ENCODE results near the gene CLCN1. TPM values are rescaled to one million over a fixed set of nuclear protein-coding genes. Genes with fewer than 3 reads are reported as not detected.

CLCN1 gene
- total RNA-seq (2014; rRNA removed) = 0.55 and 0.69 TPM in 2 replicates
- percentile 52 among the genes with signal in this experiment for Bru-seq, nascent RNA
- percentile 53 among the genes with signal in this experiment for BruChase-seq, experiment 1, labeled RNA remaining after a 6-hour chase
- BruChase-seq, experiment 2, labeled RNA remaining after a 2-hour chase = percentile 65 among the genes with signal in this experiment
- long read RNA-seq, partial matches to known transcripts = 1 of 18 reads
- long read RNA-seq, other reads (novel, unspliced or antisense) = 17 of 18 reads

DNA sequence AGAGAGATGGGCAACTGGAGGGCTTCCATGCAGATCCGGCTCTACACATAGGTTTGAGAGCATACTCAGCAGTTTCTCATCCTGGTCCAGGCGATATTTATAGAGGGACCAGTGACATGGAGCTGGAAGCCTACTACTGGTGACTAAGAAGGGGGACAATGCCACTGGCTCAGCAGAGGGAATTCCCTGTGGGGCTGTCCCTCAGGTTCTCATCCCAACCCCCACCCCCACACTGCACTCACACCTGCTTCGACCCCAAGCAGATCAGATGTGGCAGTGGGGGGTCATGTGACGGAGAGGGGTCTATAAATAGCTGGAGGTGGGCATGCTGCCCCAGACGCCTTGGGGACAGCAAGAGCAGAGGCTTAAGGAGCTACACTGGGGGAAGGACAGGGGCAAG lies at the start of gene CLCN1:
CLCN1 (plus strand) TSS at position 336 of the 400 bp plus-strand sequence. CDS start 102 bp downstream, outside the sequence.
- BruUV-seq (replicated peaks) = no TSS peak
- no peak within 1 kb of the TSS for H3K4me3 ChIP-seq (ENCODE audit: low read length)
- DNase-seq = no peak
- H2AFZ ChIP-seq (ENCODE audit: low read length) = no peak within 1 kb of the TSS
- no peak for ATAC-seq
- TF ChIP-seq EZH2phosphoT487 (IDR thresholded peaks at IDR 0.05; ENCODE audit: borderline replicate concordance, low read length) (no peak), EZH2 (IDR thresholded peaks at IDR 0.05; ENCODE audit: low read length, unreplicated experiment) (no peak)
- TF ChIP-seq, protein P1, sequence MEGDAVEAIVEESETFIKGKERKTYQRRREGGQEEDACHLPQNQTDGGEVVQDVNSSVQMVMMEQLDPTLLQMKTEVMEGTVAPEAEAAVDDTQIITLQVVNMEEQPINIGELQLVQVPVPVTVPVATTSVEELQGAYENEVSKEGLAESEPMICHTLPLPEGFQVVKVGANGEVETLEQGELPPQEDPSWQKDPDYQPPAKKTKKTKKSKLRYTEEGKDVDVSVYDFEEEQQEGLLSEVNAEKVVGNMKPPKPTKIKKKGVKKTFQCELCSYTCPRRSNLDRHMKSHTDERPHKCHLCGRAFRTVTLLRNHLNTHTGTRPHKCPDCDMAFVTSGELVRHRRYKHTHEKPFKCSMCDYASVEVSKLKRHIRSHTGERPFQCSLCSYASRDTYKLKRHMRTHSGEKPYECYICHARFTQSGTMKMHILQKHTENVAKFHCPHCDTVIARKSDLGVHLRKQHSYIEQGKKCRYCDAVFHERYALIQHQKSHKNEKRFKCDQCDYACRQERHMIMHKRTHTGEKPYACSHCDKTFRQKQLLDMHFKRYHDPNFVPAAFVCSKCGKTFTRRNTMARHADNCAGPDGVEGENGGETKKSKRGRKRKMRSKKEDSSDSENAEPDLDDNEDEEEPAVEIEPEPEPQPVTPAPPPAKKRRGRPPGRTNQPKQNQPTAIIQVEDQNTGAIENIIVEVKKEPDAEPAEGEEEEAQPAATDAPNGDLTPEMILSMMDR (conservative IDR thresholded peaks at IDR 0.05; ENCODE audit: low read depth, low read length) = no peak
- ChIA-PET CTCF (no interaction called here), POLR2A (ENCODE audit: unreplicated experiment) (interaction anchor here (0.6 kb wide), 1 partner anchor 601 kb away, joined by 3 read pairs; no protein-coding TSS in a partner anchor)
- no peak within 1 kb of the TSS for H3K27ac ChIP-seq (ENCODE audit: low read length)
- no peaks in the 10 kb centered on the region for H3F3A ChIP-seq (ENCODE audit: low read length, unreplicated experiment)
- H3K4me2 ChIP-seq (ENCODE audit: low read length) = no peak within 1 kb of the TSS
- H3K9me3 ChIP-seq (ENCODE audit: low read length) = no peaks in the 10 kb centered on the region
- H3K27me3 ChIP-seq (ENCODE audit: low read length) = no peaks in the 10 kb centered on the region
- no peaks in the 10 kb centered on the region for H3K9me2 ChIP-seq (replicated peaks; ENCODE audit: low read length)
- no peaks in the 10 kb centered on the region for H3K79me2 ChIP-seq (ENCODE audit: low read length)
- H3K36me3 ChIP-seq (ENCODE audit: low read depth, low read length) = no peaks in the 10 kb centered on the region
- H4K20me1 ChIP-seq (ENCODE audit: low read length) = no peaks in the 10 kb centered on the region
- no peak within 1 kb of the TSS for H3K9ac ChIP-seq (ENCODE audit: low read length)
- H3K4me1 ChIP-seq (ENCODE audit: insufficient read depth, low read length) = peaks cover 6% of the 10 kb centered on the region; the same call in 1 of the 2 replicates
- intact Hi-C loops (cut with micrococcal nuclease) = loop anchor here (10.0 kb wide), 1 partner anchor 179 kb away; no protein-coding TSS in a partner anchor

DNA sequence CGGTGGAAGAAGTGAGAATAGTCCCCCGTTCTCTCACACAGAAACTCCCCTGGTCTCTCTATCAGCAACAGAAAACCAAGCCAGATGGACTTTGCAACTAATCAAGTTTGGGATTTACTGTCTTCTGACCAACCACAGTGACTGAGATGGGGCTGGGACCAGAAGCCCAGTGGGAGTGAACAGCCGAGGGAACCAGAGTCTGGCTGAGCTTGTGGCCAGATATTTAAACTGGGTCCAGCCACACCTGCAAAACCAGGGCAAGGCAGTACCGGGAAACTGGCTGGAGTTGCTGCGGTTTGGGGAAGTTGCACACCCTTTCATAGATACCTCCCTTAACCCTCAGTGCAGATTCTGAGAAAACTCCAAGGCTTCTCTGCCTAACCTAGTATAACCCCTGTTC lies 46.7 kb upstream of the CLCN1 start:
- BruUV-seq (replicated peaks) = no TSS peak
- no peaks in the 10 kb centered on the region for H4K20me1 ChIP-seq (ENCODE audit: low read length)
- H3K79me2 ChIP-seq (ENCODE audit: low read length) = peaks cover 13% of the 10 kb centered on the region
- no peak overlapping the region for H3K9ac ChIP-seq (ENCODE audit: low read length)
- H3K9me3 ChIP-seq (ENCODE audit: low read length) = no peaks in the 10 kb centered on the region
- peaks cover 7% of the 10 kb centered on the region for H3K4me1 ChIP-seq (ENCODE audit: insufficient read depth, low read length)
- ATAC-seq = no peak
- no peak overlapping the region for H3K4me3 ChIP-seq (ENCODE audit: low read length)
- TF ChIP-seq, protein P1 (conservative IDR thresholded peaks at IDR 0.05; ENCODE audit: low read depth, low read length) = no peak
- no peak for TF ChIP-seq EZH2phosphoT487 (IDR thresholded peaks at IDR 0.05; ENCODE audit: borderline replicate concordance, low read length)
- TF ChIP-seq EZH2 (IDR thresholded peaks at IDR 0.05; ENCODE audit: low read length, unreplicated experiment) = no peak
- POLR2A ChIA-PET (ENCODE audit: unreplicated experiment) = no interaction called here
- intact Hi-C loops (cut with micrococcal nuclease) = no loop called here
- H3F3A ChIP-seq (ENCODE audit: low read length, unreplicated experiment) = no peaks in the 10 kb centered on the region
- no peak overlapping the region for H2AFZ ChIP-seq (ENCODE audit: low read length)
- CTCF ChIA-PET = no interaction called here
- no peak for DNase-seq
- no peaks in the 10 kb centered on the region for H3K27me3 ChIP-seq (ENCODE audit: low read length)
- peaks cover 16% of the 10 kb centered on the region; the same call in 1 of the 2 replicates for H3K36me3 ChIP-seq (ENCODE audit: low read depth, low read length)
- H3K9me2 ChIP-seq (replicated peaks; ENCODE audit: low read length) = no peaks in the 10 kb centered on the region
- H3K4me2 ChIP-seq (ENCODE audit: low read length) = no peak overlapping the region
- no peak overlapping the region for H3K27ac ChIP-seq (ENCODE audit: low read length)

DNA sequence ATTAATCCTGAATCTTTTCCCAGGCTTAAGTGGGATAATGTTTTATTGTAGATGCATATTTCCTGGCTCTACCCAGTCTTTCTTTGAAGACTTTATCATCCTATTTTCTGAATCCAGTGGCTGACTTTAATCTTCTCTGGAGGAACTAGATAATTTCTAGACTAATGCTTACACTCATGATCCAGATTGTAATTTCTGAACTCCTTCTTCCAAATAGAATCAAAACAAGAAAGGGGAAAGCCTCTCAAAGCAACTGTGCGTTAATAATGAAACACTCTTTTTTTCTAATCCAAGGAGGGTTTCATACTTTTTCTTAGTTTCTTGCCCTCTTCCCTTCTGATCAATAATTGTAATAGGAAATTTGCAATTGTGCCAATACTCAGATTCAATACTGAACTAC lies 44.7 kb upstream of the CLCN1 start:
- H2AFZ ChIP-seq (ENCODE audit: low read length) = no peak overlapping the region
- H3K27me3 ChIP-seq (ENCODE audit: low read length) = no peaks in the 10 kb centered on the region
- intact Hi-C loops (cut with micrococcal nuclease) = no loop called here
- H3K79me2 ChIP-seq (ENCODE audit: low read length) = no peaks in the 10 kb centered on the region
- no peak overlapping the region for H3K9ac ChIP-seq (ENCODE audit: low read length)
- no peak overlapping the region for H3K4me2 ChIP-seq (ENCODE audit: low read length)
- no peak overlapping the region for H3K4me3 ChIP-seq (ENCODE audit: low read length)
- H3K36me3 ChIP-seq (ENCODE audit: low read depth, low read length) = peaks cover 13% of the 10 kb centered on the region; the same call in 1 of the 2 replicates
- BruUV-seq (replicated peaks) = no TSS peak
- ChIA-PET CTCF (interaction anchor here (0.7 kb wide), 1 partner anchor 16 kb away, joined by 3 read pairs; no protein-coding TSS in a partner anchor), POLR2A (ENCODE audit: unreplicated experiment) (no interaction called here)
- H3K9me2 ChIP-seq (replicated peaks; ENCODE audit: low read length) = no peaks in the 10 kb centered on the region
- H4K20me1 ChIP-seq (ENCODE audit: low read length) = no peaks in the 10 kb centered on the region
- DNase-seq (no peak), ATAC-seq (no peak)
- TF ChIP-seq EZH2phosphoT487 (IDR thresholded peaks at IDR 0.05; ENCODE audit: borderline replicate concordance, low read length) = no peak
- TF ChIP-seq, protein P1 (conservative IDR thresholded peaks at IDR 0.05; ENCODE audit: low read depth, low read length) = no peak
- TF ChIP-seq EZH2 (IDR thresholded peaks at IDR 0.05; ENCODE audit: low read length, unreplicated experiment) = no peak
- no peaks in the 10 kb centered on the region for H3F3A ChIP-seq (ENCODE audit: low read length, unreplicated experiment)
- 0 out of 2 replicates have a peak, but pooled peaks cover 6% of the 10 kb centered on the region for H3K4me1 ChIP-seq (ENCODE audit: insufficient read depth, low read length)
- H3K9me3 ChIP-seq (ENCODE audit: low read length) = no peaks in the 10 kb centered on the region
- no peak overlapping the region for H3K27ac ChIP-seq (ENCODE audit: low read length)
